H1 (cell line): ENCODE data around the gene RRM1. TPM values are rescaled to one million over a fixed set of nuclear protein-coding genes. Genes with fewer than 3 reads are reported as not detected.

Source experiments
- BCL11A ChIP-seq, 2 experiments: IDR thresholded peaks; one replicate each; pipeline ENCODE4 v1.6.1; 2011; ENCODE audit warnings: low read depth in 2 of 2, low read length in 2 of 2, mild to moderate bottlenecking in 2 of 2
- CTBP2 ChIP-seq: IDR thresholded peaks from 2 replicates; pipeline ENCODE4 v1.7.0; 2011; ENCODE audit warnings: borderline replicate concordance, mild to moderate bottlenecking, moderate library complexity, mixed read lengths, low read length; ENCODE audit not compliant: insufficient read depth, insufficient read length
- EZH2 ChIP-seq: fragments of 200-600 bp; sonication (generic); IDR thresholded peaks from 2 replicates; pipeline ENCODE4 v1.7.1; 2012; ENCODE audit warnings: low read depth, mild to moderate bottlenecking, moderate library complexity, low read length, inconsistent platforms; ENCODE audit not compliant: severe bottlenecking
- FOSL1 ChIP-seq: IDR thresholded peaks from 2 replicates; pipeline ENCODE4 v1.6.1; 2011; ENCODE audit warnings: mild to moderate bottlenecking, low read depth, low read length, moderate library complexity; ENCODE audit not compliant: insufficient read depth
- RAD21 ChIP-seq, 2 experiments: IDR thresholded peaks in 1 of 2; conservative IDR thresholded peaks in 1 of 2; 2 replicates each; pipeline ENCODE4 v1.6.1; 2011; ENCODE audit warnings: low read depth in 2 of 2, low read length in 2 of 2, improper control_type of control experiment in 1 of 2, inconsistent platforms in 1 of 2, mild to moderate bottlenecking in 1 of 2, moderate library complexity in 1 of 2
- SIN3A ChIP-seq, 2 experiments: IDR thresholded peaks in 1 of 2; conservative IDR thresholded peaks in 1 of 2; 2 replicates each; pipeline ENCODE4 v1.6.1; 2011 to 2012; ENCODE audit warnings: low read length in 2 of 2, improper control_type of control experiment in 1 of 2, low read depth in 1 of 2, mild to moderate bottlenecking in 1 of 2
- TCF12 ChIP-seq: IDR thresholded peaks from 2 replicates; pipeline ENCODE4 v1.6.1; 2011; ENCODE audit warnings: low read depth, mild to moderate bottlenecking, low read length
- polyA plus RNA-seq, 7 experiments: library from polyadenylated mRNA; depleted of rRNA in 3 of 7; stranded (reverse) in 5 of 7; unstranded in 2 of 7; fragments of >200 nt in 5 of 7; fragments of 200-250 nt in 2 of 7; gene quantifications; 1 replicate in 5 of 7; 2 replicates in 1 of 7; 4 replicates in 1 of 7; pipeline versions ENCODE4 v1.2.1 to v1.2.3, GENCODE V29; 2011 to 2013; ENCODE audit warnings: missing spikeins in 2 of 7, mixed read lengths in 2 of 7
- total RNA-seq: library from RNA; stranded (reverse); fragmentation: NEBNext Ultra II Directional; extraction: Animal tissue kit (Norgen Biotek cat#: 25700); gene quantifications from 2 replicates; pipeline ENCODE4 v1.2.1, GENCODE V29; 2021

RRM1 gene
- total and polyA plus RNA-seq, 2 of the 8 experiments (the other 6 are each of a cell fraction or from before 2014, with no cell fraction given) = 63.6 to 126 TPM

GRCh38 chr11:4102711-4103110 is 8.1 kb downstream of the RRM1 start (continued):
- TF ChIP-seq FOSL1 (no peak), CTBP2 (no peak), EZH2 (no peak), RAD21 (IDR thresholded peaks at IDR 0.05 in 1 of 2, conservative IDR thresholded peaks at IDR 0.05 in 1 of 2; ENCODE audit: low read depth in 2 of 2, low read length in 2 of 2) (no peak), TCF12 (no peak), BCL11A (IDR thresholded peaks at IDR 0.05; ENCODE audit: low read depth in 2 of 2, low read length in 2 of 2) (no peak), SIN3A (conservative IDR thresholded peaks at IDR 0.05 in 1 of 2, IDR thresholded peaks at IDR 0.05 in 1 of 2; ENCODE audit: low read depth in 1 of 2, low read length in 2 of 2) (no peak)
